K562 (cell line): ENCODE data around the gene RAX. TPM values are rescaled to one million over a fixed set of nuclear protein-coding genes. Genes with fewer than 3 reads are reported as not detected.

Source experiments
- ATAC-seq: fragments of 200-7000 bp; cut with Tn5 transposase; 3 replicates; pipeline ENCODE4 v1.9.1; 2020; ENCODE audit warnings: moderate library complexity
- BruUV-seq: library from RNA; stranded (reverse); fragments of 400-500 nt; replicated peaks from 2 replicates; lab custom pipeline; 2021; lab: Mats Ljungman, UMichigan
- CTCF ChIA-PET: fragments of 300-600 bp; formaldehyde crosslinking; extraction: SDS; loops from one replicate; lab custom pipeline; 2021; ENCODE audit warnings: low intra/inter-chr PET ratio; lab: Yijun Ruan, JAX
- POLR2A ChIA-PET: fragments of 300-600, 350-650 bp; sonication (Branson Sonifier 250); formaldehyde crosslinking; extraction: SDS; loops from one replicate; lab custom pipeline; 2021; ENCODE audit warnings: antibody characterized with exemption, inconsistent platforms; lab: Yijun Ruan, JAX
- DNase-seq, 4 experiments: peaks; one replicate each; pipeline versions ENCODE4 v3.0.0 to v3.0.0-alpha.2; 2011 to 2018; ENCODE audit warnings: low spot score in 3 of 4, mixed read lengths in 3 of 4; ENCODE audit errors: extremely low read depth in 1 of 4
- FAIRE-seq: peaks from 2 replicates; lab custom pipeline; 2011; peaks lifted over from hg19 to GRCh38; lab: Jason Lieb, UNC
- H2AFZ ChIP-seq: 2 replicates; pipeline ENCODE4 v1.6.0; 2011; ENCODE audit warnings: low read depth, low read length, control low read depth, inconsistent platforms
- H3K27ac ChIP-seq: fragments of 200-600 bp; 3 replicates; pipeline ENCODE4 v1.8.0; 2011; ENCODE audit warnings: low read depth, mild to moderate bottlenecking, control low read depth, inconsistent platforms, low read length, moderate library complexity, mixed read lengths; ENCODE audit errors: extremely low read depth
- H3K27me3 ChIP-seq, 2 experiments: fragments of 300-600 bp in 1 of 2; 2 replicates in 1 of 2; 3 replicates in 1 of 2; pipeline versions ENCODE4 v1.6.0 to v1.8.0; 2011; ENCODE audit warnings: inconsistent platforms in 2 of 2, low read length in 2 of 2, mild to moderate bottlenecking in 1 of 2, mixed read lengths in 1 of 2, moderate library complexity in 1 of 2; ENCODE audit not compliant: control insufficient read depth in 2 of 2, insufficient read depth in 2 of 2
- H3K36me3 ChIP-seq: fragments of 300-600 bp; 3 replicates; pipeline ENCODE4 v1.8.0; 2011; ENCODE audit warnings: mild to moderate bottlenecking, low read length, inconsistent platforms; ENCODE audit not compliant: control insufficient read depth, insufficient read depth
- H3K4me1 ChIP-seq, 2 experiments: fragments of 200-600 bp in 1 of 2; replicated peaks in 1 of 2; 2 replicates in 1 of 2; 3 replicates in 1 of 2; pipeline versions ENCODE4 v1.5.1 to v1.8.0; 2011; ENCODE audit warnings: inconsistent platforms in 2 of 2, low read length in 2 of 2, mild to moderate bottlenecking in 1 of 2, mixed read lengths in 1 of 2, moderate library complexity in 1 of 2; ENCODE audit not compliant: control insufficient read depth in 2 of 2, insufficient read depth in 2 of 2
- H3K4me2 ChIP-seq: 2 replicates; pipeline ENCODE4 v1.6.1; 2011; ENCODE audit warnings: low read length, control low read depth, inconsistent platforms, mixed read lengths; ENCODE audit not compliant: insufficient read depth
- H3K4me3 ChIP-seq: fragments of 200-600 bp; sonication (generic), shearing (Covaris generic); 2 replicates; pipeline ENCODE4 v1.5.1; 2016; ENCODE audit warnings: control low read depth, inconsistent platforms
- H3K79me2 ChIP-seq: fragments of 200-600 bp; 3 replicates; pipeline ENCODE4 v1.8.0; 2011; ENCODE audit warnings: low read length, inconsistent platforms; ENCODE audit not compliant: control insufficient read depth, insufficient read depth
- H3K9ac ChIP-seq, 2 experiments: 2 replicates each; pipeline versions ENCODE4 v1.6.0 to v1.6.1; 2011; ENCODE audit warnings: low read depth in 2 of 2, low read length in 2 of 2, control low read depth in 1 of 2, inconsistent platforms in 1 of 2, mild to moderate bottlenecking in 1 of 2, mixed read lengths in 1 of 2; ENCODE audit not compliant: insufficient read depth in 1 of 2
- H3K9me1 ChIP-seq: one replicate; pipeline ENCODE4 v1.6.0; 2011; ENCODE audit warnings: inconsistent platforms, mild to moderate bottlenecking, low read length, moderate library complexity; ENCODE audit not compliant: control insufficient read depth, insufficient read depth
- H3K9me3 ChIP-seq: replicated peaks from 2 replicates; pipeline ENCODE4 v1.5.1; 2011; ENCODE audit warnings: low read depth, low read length, inconsistent platforms; ENCODE audit not compliant: control insufficient read depth, insufficient read depth
- H4K20me1 ChIP-seq: replicated peaks from 2 replicates; pipeline ENCODE4 v1.6.1; 2011; ENCODE audit warnings: low read length, inconsistent platforms, mixed read lengths; ENCODE audit not compliant: control insufficient read depth, insufficient read depth
- CEBPB ChIP-seq: fragments of 450-650 bp; IDR thresholded peaks from 2 replicates; pipeline ENCODE4 v1.6.1; 2016; ENCODE audit warnings: missing genetic modification characterization, missing compliant biosample characterization
- E2F3 ChIP-seq: fragments of 250-450 bp; sonication (Bioruptor Pico); IDR thresholded peaks from 2 replicates; pipeline ENCODE4 v1.4.0; 2020; ENCODE audit warnings: mild to moderate bottlenecking
- POLR2G ChIP-seq: fragments of 200-400 bp; formaldehyde crosslinking; IDR thresholded peaks from 2 replicates; pipeline ENCODE4 v1.6.1; 2017; ENCODE audit warnings: low read depth, mild to moderate bottlenecking, antibody characterized with exemption, low read length, moderate library complexity
- RNF2 ChIP-seq: sonication (generic); IDR thresholded peaks from 2 replicates; pipeline ENCODE4 v1.6.1; 2016
- THRAP3 ChIP-seq: fragments of 450-650 bp; IDR thresholded peaks from 2 replicates; pipeline ENCODE4 v1.6.1; 2016; ENCODE audit warnings: mild to moderate bottlenecking, inconsistent platforms, borderline replicate concordance
- ZNF586 ChIP-seq: fragments of 450-650 bp; formaldehyde crosslinking; conservative IDR thresholded peaks from 2 replicates; pipeline ENCODE4 v1.4.0; 2020; ENCODE audit warnings: mild to moderate bottlenecking, moderate library complexity
- WGBS: fragments of 100-300 bp; shearing (Covaris generic); methylation state at CpG from one replicate; pipeline ENCODE4 v1.1.6; 2016; ENCODE audit warnings: low coverage, mixed read lengths; ENCODE audit not compliant: insufficient coverage; ENCODE audit errors: missing lambda C conversion rate; 5-methylcytosine and 5-hydroxymethylcytosine counted together
- in situ Hi-C: fragments of 300-500 bp; cut with MboI; formaldehyde crosslinking; loops from 4 replicates; pipeline ENCODE4 v1.15.0; 2018; ENCODE audit warnings: inconsistent platforms, mixed read lengths
- intact Hi-C: fragments of 100-400 bp; cut with micrococcal nuclease; formaldehyde crosslinking; loops from 2 replicates; pipeline ENCODE4 v1.14.2; 2022
- polyA plus RNA-seq, 8 experiments: library from polyadenylated mRNA; depleted of rRNA in 4 of 8; stranded (reverse) in 5 of 8; unstranded in 3 of 8; fragments of >200 nt; fragmentation: Nextera tagmentation in 2 of 8; fragmentation: Illumina TruSeq in 1 of 8; extraction: Ambion mirVana in 2 of 8; extraction: Trizol in 1 of 8; gene quantifications; 2 replicates each; pipeline versions ENCODE4 v1.2.1 to v1.2.3, GENCODE V29; 2011 to 2014; ENCODE audit warnings: inconsistent platforms in 1 of 8, missing spikeins in 1 of 8
- total RNA-seq, 7 experiments: library from RNA; depleted of rRNA in 6 of 7; stranded (reverse); fragments of >200 nt in 6 of 7; fragmentation: Illumina TruSeq in 2 of 7; extraction: Trizol in 2 of 7; gene quantifications; 2 replicates each; pipeline versions ENCODE4 v1.2.1 to v1.2.3, GENCODE V29; 2011 to 2021; ENCODE audit warnings: low replicate concordance in 1 of 7
- TF ChIP-seq, protein P1 (sequence below): fragments of 250-450 bp; sonication (Bioruptor Pico); IDR thresholded peaks from 2 replicates; pipeline ENCODE4 v1.4.0; 2020; ENCODE audit warnings: borderline replicate concordance
- TF ChIP-seq, protein P2 (sequence below): sonication (generic); formaldehyde crosslinking; IDR thresholded peaks from 2 replicates; pipeline ENCODE4 v1.8.0; 2023; ENCODE audit warnings: mild to moderate bottlenecking, missing genetic modification reagents
- TF ChIP-seq, protein P3 (sequence below): fragments of 450-650 bp; IDR thresholded peaks from 2 replicates; pipeline ENCODE4 v1.6.1; 2016; ENCODE audit warnings: borderline replicate concordance

RAX gene
- total and polyA plus RNA-seq, 9 of the 15 experiments (the other 6 are each of a cell fraction or from before 2014, with no cell fraction given) = not detected

DNA sequence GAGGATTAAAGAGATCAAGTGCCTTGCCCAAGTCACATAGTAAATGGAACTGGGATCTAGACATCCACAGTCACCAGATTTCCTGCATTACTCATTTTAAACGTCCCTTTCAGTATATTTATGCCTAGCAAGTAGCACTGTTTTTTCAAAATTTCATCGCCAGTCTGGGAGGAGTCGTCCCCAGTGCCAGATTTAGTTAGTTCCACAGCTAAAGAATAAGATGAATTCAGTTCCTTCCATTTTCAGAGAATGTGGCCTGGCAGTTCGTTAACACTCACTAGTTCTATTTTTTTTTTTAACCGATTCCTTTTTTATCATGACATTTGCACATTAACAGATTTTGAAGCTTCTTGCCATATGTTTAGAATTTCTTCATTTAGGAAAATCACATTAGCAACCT lies 42.1 kb downstream of the RAX start:
- POLR2A ChIA-PET = no interaction called here
- ATAC-seq = no peak
- 2% methylated on average over 5 of the region's 5 CpGs for WGBS
- Histone ChIP-seq H3K4me1 (no peaks in the 10 kb centered on the region), H3K9me3 (no peaks in the 10 kb centered on the region), H3K27ac (no peak overlapping the region), H3K36me3 (no peaks in the 10 kb centered on the region), H3K27me3 (no peaks in the 10 kb centered on the region), H3K9ac (no peak overlapping the region), H3K4me2 (no peak overlapping the region), H3K79me2 (no peaks in the 10 kb centered on the region), H3K4me3 (no peak overlapping the region), H3K9me1 (no peaks in the 10 kb centered on the region), H2AFZ (no peak overlapping the region), H4K20me1 (no peaks in the 10 kb centered on the region)
- CTCF ChIA-PET = no interaction called here
- intact Hi-C loops (no loop called here), in situ Hi-C loops (no loop called here)
- no peak for DNase-seq
- TF ChIP-seq, protein P1, sequence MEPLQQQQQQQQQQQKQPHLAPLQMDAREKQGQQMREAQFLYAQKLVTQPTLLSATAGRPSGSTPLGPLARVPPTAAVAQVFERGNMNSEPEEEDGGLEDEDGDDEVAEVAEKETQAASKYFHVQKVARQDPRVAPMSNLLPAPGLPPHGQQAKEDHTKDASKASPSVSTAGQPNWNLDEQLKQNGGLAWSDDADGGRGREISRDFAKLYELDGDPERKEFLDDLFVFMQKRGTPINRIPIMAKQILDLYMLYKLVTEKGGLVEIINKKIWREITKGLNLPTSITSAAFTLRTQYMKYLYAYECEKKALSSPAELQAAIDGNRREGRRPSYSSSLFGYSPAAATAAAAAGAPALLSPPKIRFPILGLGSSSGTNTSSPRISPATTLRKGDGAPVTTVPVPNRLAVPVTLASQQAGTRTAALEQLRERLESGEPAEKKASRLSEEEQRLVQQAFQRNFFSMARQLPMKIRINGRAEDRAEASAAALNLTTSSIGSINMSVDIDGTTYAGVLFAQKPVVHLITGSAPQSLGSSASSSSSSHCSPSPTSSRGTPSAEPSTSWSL (CRISPR knock-in tag) = no peak
- no peak for TF ChIP-seq RNF2
- TF ChIP-seq, protein P2, sequence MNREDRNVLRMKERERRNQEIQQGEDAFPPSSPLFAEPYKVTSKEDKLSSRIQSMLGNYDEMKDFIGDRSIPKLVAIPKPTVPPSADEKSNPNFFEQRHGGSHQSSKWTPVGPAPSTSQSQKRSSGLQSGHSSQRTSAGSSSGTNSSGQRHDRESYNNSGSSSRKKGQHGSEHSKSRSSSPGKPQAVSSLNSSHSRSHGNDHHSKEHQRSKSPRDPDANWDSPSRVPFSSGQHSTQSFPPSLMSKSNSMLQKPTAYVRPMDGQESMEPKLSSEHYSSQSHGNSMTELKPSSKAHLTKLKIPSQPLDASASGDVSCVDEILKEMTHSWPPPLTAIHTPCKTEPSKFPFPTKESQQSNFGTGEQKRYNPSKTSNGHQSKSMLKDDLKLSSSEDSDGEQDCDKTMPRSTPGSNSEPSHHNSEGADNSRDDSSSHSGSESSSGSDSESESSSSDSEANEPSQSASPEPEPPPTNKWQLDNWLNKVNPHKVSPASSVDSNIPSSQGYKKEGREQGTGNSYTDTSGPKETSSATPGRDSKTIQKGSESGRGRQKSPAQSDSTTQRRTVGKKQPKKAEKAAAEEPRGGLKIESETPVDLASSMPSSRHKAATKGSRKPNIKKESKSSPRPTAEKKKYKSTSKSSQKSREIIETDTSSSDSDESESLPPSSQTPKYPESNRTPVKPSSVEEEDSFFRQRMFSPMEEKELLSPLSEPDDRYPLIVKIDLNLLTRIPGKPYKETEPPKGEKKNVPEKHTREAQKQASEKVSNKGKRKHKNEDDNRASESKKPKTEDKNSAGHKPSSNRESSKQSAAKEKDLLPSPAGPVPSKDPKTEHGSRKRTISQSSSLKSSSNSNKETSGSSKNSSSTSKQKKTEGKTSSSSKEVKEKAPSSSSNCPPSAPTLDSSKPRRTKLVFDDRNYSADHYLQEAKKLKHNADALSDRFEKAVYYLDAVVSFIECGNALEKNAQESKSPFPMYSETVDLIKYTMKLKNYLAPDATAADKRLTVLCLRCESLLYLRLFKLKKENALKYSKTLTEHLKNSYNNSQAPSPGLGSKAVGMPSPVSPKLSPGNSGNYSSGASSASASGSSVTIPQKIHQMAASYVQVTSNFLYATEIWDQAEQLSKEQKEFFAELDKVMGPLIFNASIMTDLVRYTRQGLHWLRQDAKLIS (CRISPR knock-in tag) = no peak
- TF ChIP-seq ZNF586 (CRISPR knock-in tag) = no peak
- no peak for TF ChIP-seq THRAP3
- TF ChIP-seq, protein P3, sequence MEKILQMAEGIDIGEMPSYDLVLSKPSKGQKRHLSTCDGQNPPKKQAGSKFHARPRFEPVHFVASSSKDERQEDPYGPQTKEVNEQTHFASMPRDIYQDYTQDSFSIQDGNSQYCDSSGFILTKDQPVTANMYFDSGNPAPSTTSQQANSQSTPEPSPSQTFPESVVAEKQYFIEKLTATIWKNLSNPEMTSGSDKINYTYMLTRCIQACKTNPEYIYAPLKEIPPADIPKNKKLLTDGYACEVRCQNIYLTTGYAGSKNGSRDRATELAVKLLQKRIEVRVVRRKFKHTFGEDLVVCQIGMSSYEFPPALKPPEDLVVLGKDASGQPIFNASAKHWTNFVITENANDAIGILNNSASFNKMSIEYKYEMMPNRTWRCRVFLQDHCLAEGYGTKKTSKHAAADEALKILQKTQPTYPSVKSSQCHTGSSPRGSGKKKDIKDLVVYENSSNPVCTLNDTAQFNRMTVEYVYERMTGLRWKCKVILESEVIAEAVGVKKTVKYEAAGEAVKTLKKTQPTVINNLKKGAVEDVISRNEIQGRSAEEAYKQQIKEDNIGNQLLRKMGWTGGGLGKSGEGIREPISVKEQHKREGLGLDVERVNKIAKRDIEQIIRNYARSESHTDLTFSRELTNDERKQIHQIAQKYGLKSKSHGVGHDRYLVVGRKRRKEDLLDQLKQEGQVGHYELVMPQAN = no peak
- TF ChIP-seq E2F3 (CRISPR knock-in tag) = no peak
- TF ChIP-seq POLR2G = no peak
- TF ChIP-seq CEBPB = no peak
- no TSS peak for BruUV-seq
- no peak for FAIRE-seq
